Activated naive CD4-positive, alpha-beta T cell treated with anti-CD3 and anti-CD28 coated beads, Interleukin-2, amount 50 U/mL, for 72 hours (primary cell): ENCODE measurements around the gene EIF3L. TPM values are rescaled to one million over a fixed set of nuclear protein-coding genes. Genes with fewer than 3 reads are reported as not detected.

Experiments
- ATAC-seq, 2 donors: fragments of 150-1000 bp; cut with Tn5 transposase; 2 replicates each; pipeline ENCODE4 v1.10.0; 2021; ENCODE audit warnings: mild to moderate bottlenecking in 2 of 2, moderate library complexity in 2 of 2
- DNase-seq, 2 donors: peaks; one replicate each; pipeline ENCODE4 v3.0.0; 2021 to 2022; ENCODE audit warnings: low spot score in 2 of 2
- H3K27ac Mint-ChIP-seq, 2 donors: one replicate each; pipeline ENCODE4 v1.8.0; 2022; ENCODE audit warnings: mild to moderate bottlenecking in 2 of 2, mixed read lengths in 2 of 2
- H3K36me3 Mint-ChIP-seq, 2 donors: one replicate each; pipeline ENCODE4 v1.8.0; 2022; ENCODE audit warnings: mixed read lengths in 2 of 2
- H3K9me3 Mint-ChIP-seq, 2 donors: one replicate each; pipeline ENCODE4 v1.8.0; 2022; ENCODE audit warnings: mixed read lengths in 2 of 2
- total RNA-seq, 2 donors: library from RNA; stranded (reverse); gene quantifications; one replicate each; pipeline ENCODE4 v1.2.3, GENCODE V29; 2022

Gene EIF3L
- total RNA-seq, 2 donors from 2014 or later = 699 to 1,046 TPM

GRCh38 chr22:37832022-37832857 is 17.0 kb upstream of the EIF3L start:
- peaks cover 0 to 4% of the 10 kb centered on the region in 2 donors for H3K36me3 Mint-ChIP-seq
- no peak overlapping the region for H3K27ac Mint-ChIP-seq
- no peak for DNase-seq
- no peak for ATAC-seq
- no peaks in the 10 kb centered on the region for H3K9me3 Mint-ChIP-seq

- no peak for ATAC-seq
- Mint-ChIP-seq H3K36me3 (peaks cover 0 to 14% of the 10 kb centered on the region in 2 donors), H3K9me3 (no peaks in the 10 kb centered on the region), H3K27ac (no peak overlapping the region)
- no peak for DNase-seq
Observed at GRCh38 chr22:37842015-37842793, 7.0 kb upstream of the EIF3L start.

GRCh38 chr22:37843741-37844089 is 5.5 kb upstream of the EIF3L start:
- peak overlapping the region; percentile 79 to 94 for H3K27ac Mint-ChIP-seq
- ATAC-seq (peak; percentile 35 to 58), DNase-seq (peak in 1 of 2 donors; percentile 63)
- peaks cover 10 to 29% of the 10 kb centered on the region in 2 donors for H3K36me3 Mint-ChIP-seq
- no peaks in the 10 kb centered on the region for H3K9me3 Mint-ChIP-seq

- Mint-ChIP-seq H3K36me3 (peaks cover 22 to 41% of the 10 kb centered on the region in 2 donors), H3K9me3 (no peaks in the 10 kb centered on the region), H3K27ac (peak overlapping the region; percentile 74 to 90)
- ATAC-seq (no peak), DNase-seq (no peak)
Observed at GRCh38 chr22:37844904-37845329, 4.3 kb upstream of the EIF3L start.

- ATAC-seq (no peak), DNase-seq (no peak)
- Mint-ChIP-seq H3K27ac (no peak overlapping the region), H3K36me3 (peaks cover 32 to 51% of the 10 kb centered on the region in 2 donors), H3K9me3 (no peaks in the 10 kb centered on the region)
Observed at GRCh38 chr22:37846433-37846832, 2.8 kb upstream of the EIF3L start.

GRCh38 chr22:37848587-37849088 is 581 bp upstream of the EIF3L start:
- H3K27ac Mint-ChIP-seq = peak overlapping the region; percentile 100
- no peaks in the 10 kb centered on the region for H3K9me3 Mint-ChIP-seq
- H3K36me3 Mint-ChIP-seq = peaks cover 36 to 43% of the 10 kb centered on the region in 2 donors
- ATAC-seq (no peak), DNase-seq (peak in 1 of 2 donors; percentile 30)

GRCh38 chr22:37850801-37851200 is 1.6 kb downstream of the EIF3L start:
- no peak for DNase-seq
- H3K27ac Mint-ChIP-seq = peak overlapping the region; percentile 21 to 59
- ATAC-seq = no peak
- no peaks in the 10 kb centered on the region for H3K9me3 Mint-ChIP-seq
- peaks cover 41 to 54% of the 10 kb centered on the region in 2 donors for H3K36me3 Mint-ChIP-seq

GRCh38 chr22:37852418-37852817 is 3.2 kb downstream of the EIF3L start:
- H3K9me3 Mint-ChIP-seq = no peaks in the 10 kb centered on the region
- DNase-seq (no peak), ATAC-seq (no peak)
- peak overlapping the region in 1 of 2 donors; percentile 7 for H3K27ac Mint-ChIP-seq
- peaks cover 39 to 51% of the 10 kb centered on the region in 2 donors for H3K36me3 Mint-ChIP-seq

- no peak for DNase-seq
Observed at GRCh38 chr22:37854946-37855345, 5.7 kb downstream of the EIF3L start.

GRCh38 chr22:37855462-37855861 is 6.2 kb downstream of the EIF3L start:
- Mint-ChIP-seq H3K9me3 (no peaks in the 10 kb centered on the region), H3K27ac (peak overlapping the region; percentile 26 to 39), H3K36me3 (peaks cover 18 to 33% of the 10 kb centered on the region in 2 donors)
- no peak for DNase-seq
- ATAC-seq = no peak

More at GRCh38 chr22:37854946-37855345, 5.7 kb downstream of the EIF3L start:
- no peaks in the 10 kb centered on the region for H3K9me3 Mint-ChIP-seq
- ATAC-seq = no peak
- H3K36me3 Mint-ChIP-seq = peaks cover 18 to 34% of the 10 kb centered on the region in 2 donors
- H3K27ac Mint-ChIP-seq = peak overlapping the region in 1 of 2 donors; percentile 70

GRCh38 chr22:37860796-37861421 is 11.7 kb downstream of the EIF3L start:
- H3K9me3 Mint-ChIP-seq = no peaks in the 10 kb centered on the region
- H3K36me3 Mint-ChIP-seq = peaks cover 18 to 28% of the 10 kb centered on the region in 2 donors
- ATAC-seq = no peak
- no peak for DNase-seq
- peak overlapping the region; percentile 23 to 75 for H3K27ac Mint-ChIP-seq

GRCh38 chr22:37862570-37863325 is 13.5 kb downstream of the EIF3L start:
- ATAC-seq (peak in 1 of 2 donors; percentile 35), DNase-seq (no peak)
- H3K9me3 Mint-ChIP-seq = no peaks in the 10 kb centered on the region
- peak overlapping the region in 1 of 2 donors; percentile 40 for H3K27ac Mint-ChIP-seq
- H3K36me3 Mint-ChIP-seq = peaks cover 18 to 30% of the 10 kb centered on the region in 2 donors

- ATAC-seq (no peak), DNase-seq (no peak)
- no peaks in the 10 kb centered on the region for H3K9me3 Mint-ChIP-seq
- H3K36me3 Mint-ChIP-seq = peaks cover 22 to 27% of the 10 kb centered on the region in 2 donors
- H3K27ac Mint-ChIP-seq = peak overlapping the region in 1 of 2 donors; percentile 68
Observed at GRCh38 chr22:37865510-37865909, 16.3 kb downstream of the EIF3L start.

GRCh38 chr22:37870273-37870672 is 21.1 kb downstream of the EIF3L start:
- peak overlapping the region in 1 of 2 donors; percentile 9 for H3K27ac Mint-ChIP-seq
- peaks cover 11 to 17% of the 10 kb centered on the region in 2 donors for H3K36me3 Mint-ChIP-seq
- ATAC-seq (no peak), DNase-seq (no peak)
- no peaks in the 10 kb centered on the region for H3K9me3 Mint-ChIP-seq

- H3K9me3 Mint-ChIP-seq = no peaks in the 10 kb centered on the region
- ATAC-seq = no peak
- DNase-seq = no peak
- H3K36me3 Mint-ChIP-seq = peaks cover 2 to 9% of the 10 kb centered on the region in 2 donors
- peak overlapping the region in 1 of 2 donors; percentile 53 for H3K27ac Mint-ChIP-seq
Observed at GRCh38 chr22:37880668-37881440, 31.6 kb downstream of the EIF3L start.
